ENCODE data around the gene KIAA1614. TPM values are rescaled to one million over a fixed set of nuclear protein-coding genes. Genes with fewer than 3 reads are reported as not detected.

KIAA1614 gene
- total RNA-seq, 1 donor from 2014 or later: 5.7 TPM

- no peak for DNase-seq (ENCODE audit: low spot score in 2 of 2)
- FAIRE-seq: no peak
These were observed 6.2 kb upstream of the KIAA1614 start for GRCh38 chr1:180906511-180906910.

- DNase-seq (ENCODE audit: low spot score in 2 of 2): no peak
- no peak for FAIRE-seq
These were observed 5.2 kb upstream of the KIAA1614 start for GRCh38 chr1:180907313-180908055.

GRCh38 chr1:180908074-180908765 lies 4.5 kb upstream of the KIAA1614 start:
- FAIRE-seq (no peak), DNase-seq (ENCODE audit: low spot score in 2 of 2) (no peak)

- FAIRE-seq: no peak
- DNase-seq (ENCODE audit: low spot score in 2 of 2): no peak
These were observed 3.7 kb upstream of the KIAA1614 start for GRCh38 chr1:180909005-180909414.

- no peak for FAIRE-seq
- no peak for DNase-seq (ENCODE audit: low spot score in 2 of 2)
These were observed 3.2 kb upstream of the KIAA1614 start for GRCh38 chr1:180909462-180909976.

- FAIRE-seq (no peak), DNase-seq (ENCODE audit: low spot score in 2 of 2) (no peak)
These were observed 981 bp upstream of the KIAA1614 start for GRCh38 chr1:180911640-180912191.

GRCh38 chr1:180912211-180912800 lies 391 bp upstream of the KIAA1614 start:
- FAIRE-seq: no peak
- DNase-seq (ENCODE audit: low spot score in 2 of 2): no peak

GRCh38 chr1:180915426-180915965 lies 2.8 kb downstream of the KIAA1614 start:
- FAIRE-seq: no peak

GRCh38 chr1:180916012-180916770 lies 3.5 kb downstream of the KIAA1614 start:
- DNase-seq (ENCODE audit: low spot score in 2 of 2) (no peak), FAIRE-seq (no peak)

More at GRCh38 chr1:180915426-180915965, 2.8 kb downstream of the KIAA1614 start:
- no peak for DNase-seq (ENCODE audit: low spot score in 2 of 2)

- no peak for FAIRE-seq
- DNase-seq (ENCODE audit: low spot score in 2 of 2): no peak
These were observed 4.1 kb downstream of the KIAA1614 start for GRCh38 chr1:180916771-180917170.

- FAIRE-seq (no peak), DNase-seq (ENCODE audit: low spot score in 2 of 2) (peak in 1 of 2 donors; percentile 18)
These were observed 4.8 kb downstream of the KIAA1614 start for GRCh38 chr1:180917306-180918065.

GRCh38 chr1:180918519-180918918 lies 5.8 kb downstream of the KIAA1614 start:
- DNase-seq (ENCODE audit: low spot score in 2 of 2) (no peak), FAIRE-seq (no peak)

GRCh38 chr1:180919183-180919700 lies 6.5 kb downstream of the KIAA1614 start:
- DNase-seq (ENCODE audit: low spot score in 2 of 2) (no peak), FAIRE-seq (no peak)

- FAIRE-seq (no peak), DNase-seq (ENCODE audit: low spot score in 2 of 2) (no peak)
These were observed 7.5 kb downstream of the KIAA1614 start for GRCh38 chr1:180920193-180920592.

- DNase-seq (ENCODE audit: low spot score in 2 of 2): no peak
These were observed 8.0 kb downstream of the KIAA1614 start for GRCh38 chr1:180920702-180921101.

GRCh38 chr1:180921386-180921785 lies 8.7 kb downstream of the KIAA1614 start:
- FAIRE-seq: no peak
- no peak for DNase-seq (ENCODE audit: low spot score in 2 of 2)

More at GRCh38 chr1:180920702-180921101, 8.0 kb downstream of the KIAA1614 start:
- no peak for FAIRE-seq

GRCh38 chr1:180921891-180922630 lies 9.4 kb downstream of the KIAA1614 start:
- DNase-seq (ENCODE audit: low spot score in 2 of 2) (no peak), FAIRE-seq (no peak)

GRCh38 chr1:180922631-180923015 lies 9.9 kb downstream of the KIAA1614 start:
- no peak for DNase-seq (ENCODE audit: low spot score in 2 of 2)
- FAIRE-seq: no peak
